IPS DF 19.7 (cell line): ENCODE results near the gene NAT9.

Experiments used
- DNase-seq: peaks from one replicate; pipeline ENCODE4 v3.0.0-alpha.2; 2013; ENCODE audit warnings: low read depth, low spot score

NAT9 gene

GRCh38 chr17:74776044-74776962, at the start of gene NAT9:
TSS of gene NAT9 (minus strand) at chr17:74776345. CDS start at chr17:74775698, 647 bp downstream.
- DNase-seq = peak; percentile 95

DNA sequence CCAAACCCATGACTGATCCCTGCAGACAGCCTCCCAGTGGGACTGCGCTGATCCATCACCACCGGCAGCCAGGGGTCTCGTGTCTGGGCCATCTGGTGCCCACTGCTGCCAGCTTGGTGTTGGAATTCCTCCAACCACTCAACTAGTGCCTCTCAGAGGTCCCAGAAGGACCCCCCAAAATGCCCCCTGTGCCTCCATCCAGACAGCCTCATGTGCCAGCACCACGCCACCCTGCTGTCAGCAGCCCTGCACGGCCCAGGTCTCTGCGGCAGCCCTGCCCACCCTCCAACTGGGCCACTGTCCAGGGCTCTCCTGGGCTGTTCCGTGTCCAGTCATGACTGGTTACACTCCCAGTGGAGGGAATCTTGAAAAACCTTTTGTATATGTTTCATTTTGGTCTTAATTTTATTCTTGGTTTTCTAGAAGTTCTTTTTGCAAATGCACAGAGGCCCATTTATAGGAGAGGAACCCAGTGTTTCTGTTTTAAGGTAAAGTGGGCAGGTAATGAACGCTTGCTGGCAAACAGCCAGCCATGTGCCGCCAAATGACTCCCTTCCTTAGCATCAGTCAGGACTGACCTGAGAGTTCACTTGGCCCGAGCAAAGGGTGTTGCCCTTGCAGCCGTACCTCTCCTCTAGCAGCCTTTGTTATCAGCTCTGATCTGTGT, 48.9 kb upstream of the NAT9 start:
- no peak for DNase-seq

GRCh38 chr17:74822939-74823367, 46.8 kb upstream of the NAT9 start:
- DNase-seq = no peak

GRCh38 chr17:74822335-74822938, 46.3 kb upstream of the NAT9 start:
- no peak for DNase-seq

DNA sequence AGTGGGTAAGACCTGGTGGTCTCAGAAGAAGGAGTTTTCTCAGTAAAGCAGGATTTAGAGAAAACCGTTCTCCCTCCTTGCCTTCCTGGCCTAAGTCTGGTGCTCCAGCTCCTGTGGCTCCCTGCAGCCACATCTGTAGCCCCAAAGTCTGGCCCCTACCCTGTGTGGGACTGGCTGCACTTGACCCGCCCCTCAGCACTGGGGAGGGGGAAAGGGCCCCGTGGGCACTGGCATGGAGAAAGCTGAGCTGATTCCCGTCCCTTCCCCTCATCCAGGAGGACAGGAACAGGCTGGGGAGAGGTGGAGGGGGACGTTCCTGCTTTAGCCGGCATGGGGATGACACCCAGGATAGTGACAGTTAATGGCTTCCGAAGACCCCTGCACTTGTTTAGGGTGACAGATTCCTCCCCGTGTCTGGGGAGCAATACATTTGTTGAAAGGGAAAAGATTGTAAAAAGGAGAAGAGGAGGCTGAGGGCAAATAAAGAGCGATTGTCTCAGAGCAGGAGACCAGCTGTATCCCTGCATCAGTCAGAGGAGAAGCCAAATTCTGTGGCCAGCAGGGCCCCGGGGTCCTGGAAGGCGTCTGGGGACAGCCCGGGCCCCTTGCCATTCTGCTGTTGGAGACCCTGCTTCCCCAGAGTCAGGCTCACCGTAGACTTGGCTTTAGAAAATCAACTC, 45.6 kb upstream of the NAT9 start:
- no peak for DNase-seq

GRCh38 chr17:74819801-74820436, 43.8 kb upstream of the NAT9 start:
- DNase-seq = no peak

- DNase-seq = no peak
These were observed 42.3 kb upstream of the NAT9 start for GRCh38 chr17:74818291-74818938.

DNA sequence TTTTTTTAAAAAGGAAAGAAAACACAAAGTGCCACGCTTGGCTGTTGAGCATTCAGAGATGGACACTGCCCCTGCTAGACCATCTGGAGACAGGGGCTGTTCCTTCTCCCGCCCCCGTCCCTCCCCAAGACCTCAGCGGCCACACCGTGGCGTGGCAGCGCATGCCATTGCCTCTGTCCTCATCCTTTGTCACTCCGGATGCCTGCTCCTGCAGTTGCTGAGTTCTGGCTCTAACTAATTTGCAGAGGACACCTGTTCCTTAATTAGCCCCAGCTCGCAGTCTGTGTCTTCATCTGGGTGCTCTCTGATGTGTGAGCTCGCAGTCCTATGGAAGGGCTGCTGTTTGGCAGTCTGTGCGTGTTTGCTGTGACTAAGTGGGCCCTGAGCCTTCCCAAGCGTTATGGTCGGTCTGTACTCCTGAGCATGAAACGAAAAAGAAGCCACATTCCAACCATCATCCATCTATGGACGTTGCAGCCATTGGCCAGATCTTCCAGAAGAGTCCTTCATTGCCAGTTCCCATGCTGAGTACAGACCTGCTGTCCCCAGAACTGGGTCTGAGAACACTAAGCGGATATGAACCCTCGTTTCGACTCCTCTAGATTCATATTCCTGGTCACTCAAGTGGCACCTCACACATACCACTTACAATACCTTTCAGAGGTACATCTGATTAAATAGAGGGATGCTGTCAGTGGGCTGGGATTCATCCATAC, 40.9 kb upstream of the NAT9 start:
- DNase-seq = no peak

- DNase-seq = no peak
These were observed 39.6 kb upstream of the NAT9 start for GRCh38 chr17:74815550-74816370.

GRCh38 chr17:74815067-74815466, 38.9 kb upstream of the NAT9 start:
- DNase-seq = no peak

DNA sequence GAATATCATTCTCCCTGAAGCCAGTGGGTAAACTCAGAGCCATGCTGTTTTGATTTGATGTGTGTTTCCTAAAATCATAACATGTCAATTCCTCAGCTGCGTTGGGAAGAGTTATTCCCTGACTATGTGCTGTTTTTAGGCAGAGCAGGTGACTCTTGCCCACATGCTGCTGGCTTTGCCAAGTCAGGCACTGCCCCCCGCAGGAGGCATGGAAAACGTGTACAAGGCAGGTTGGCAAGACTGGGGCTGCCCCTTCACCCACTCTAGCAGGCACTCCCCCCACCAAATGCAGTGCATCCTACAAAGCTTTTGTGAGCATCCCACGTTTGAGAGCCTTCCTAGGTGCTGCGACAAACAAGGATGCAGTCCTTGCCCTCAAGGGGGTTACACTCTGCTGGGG, 38.3 kb upstream of the NAT9 start:
- DNase-seq = no peak

- no peak for DNase-seq
These were observed 36.2 kb upstream of the NAT9 start for GRCh38 chr17:74812109-74813009.

DNA sequence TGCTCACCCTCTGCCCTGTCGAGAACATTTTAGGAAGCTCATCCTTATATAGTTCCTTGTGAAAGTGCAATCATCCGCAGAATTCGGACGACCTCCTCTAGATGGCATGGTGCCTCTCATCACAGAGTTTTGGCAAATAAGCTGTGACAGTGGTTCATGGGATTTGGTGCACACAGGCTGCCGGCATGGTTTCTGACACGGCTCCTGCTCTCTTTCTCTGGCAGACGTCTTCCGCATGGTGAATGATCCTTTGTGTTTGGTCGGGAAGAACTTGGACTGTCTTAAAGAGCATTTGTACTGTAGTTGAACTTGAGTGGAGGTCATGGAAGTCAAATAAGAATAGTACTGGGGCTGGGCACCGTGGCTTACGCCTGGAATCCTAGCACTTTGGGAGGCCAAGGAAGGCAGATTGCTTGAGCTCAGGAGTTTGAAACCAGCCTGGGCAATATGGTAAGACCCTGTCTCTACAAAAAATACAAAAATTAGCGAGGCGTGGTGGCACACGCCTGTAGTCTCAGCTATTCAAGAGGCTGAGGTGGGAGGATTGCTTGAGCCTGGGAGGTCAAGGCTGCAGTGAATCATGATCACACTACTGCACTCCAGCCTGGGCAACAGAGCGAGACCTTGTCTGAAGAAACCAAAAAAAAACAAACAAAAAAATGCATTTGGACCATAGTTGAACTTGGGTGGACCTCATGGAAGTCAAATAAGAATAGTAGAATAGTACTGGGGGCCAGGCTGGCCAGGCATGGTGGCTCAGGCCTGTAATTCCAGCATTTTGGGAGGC, 34.7 kb upstream of the NAT9 start:
- DNase-seq = no peak

DNA sequence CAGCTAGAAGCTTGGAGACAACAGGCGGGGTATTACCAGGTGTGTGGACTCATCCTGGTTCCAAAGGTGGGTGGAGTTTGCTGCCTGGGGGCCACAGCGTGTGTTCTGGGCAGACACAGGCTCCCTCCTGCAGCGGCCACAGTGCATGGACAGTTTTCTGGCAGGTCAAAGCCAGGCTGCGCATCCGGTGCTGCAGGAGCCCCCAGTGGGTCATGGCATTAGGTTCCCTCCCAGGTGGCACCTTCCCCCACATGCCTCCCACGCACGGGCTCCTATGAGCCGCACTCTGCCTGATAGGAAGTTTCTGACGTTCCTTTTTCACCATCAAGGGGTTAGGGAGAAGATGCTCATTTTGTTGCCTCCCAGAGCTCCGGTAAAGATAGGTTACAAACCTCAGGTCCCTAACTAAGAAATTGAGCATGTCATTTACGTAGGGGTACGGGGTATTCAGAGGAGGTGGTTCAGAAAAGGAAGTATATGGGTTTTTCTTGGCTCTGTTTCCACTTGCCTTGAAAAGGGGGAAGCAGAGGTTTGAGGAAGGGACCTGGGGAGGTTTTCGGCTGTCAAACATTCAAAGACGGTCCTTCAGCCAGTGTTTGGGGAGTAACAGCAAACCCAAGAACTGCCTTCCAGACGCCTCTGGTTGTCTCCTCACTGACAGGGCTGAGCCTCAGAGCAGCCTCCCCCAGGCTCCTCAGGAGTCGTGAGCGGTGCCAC, 32.7 kb upstream of the NAT9 start:
- DNase-seq = no peak

- DNase-seq = no peak
These were observed 31.8 kb upstream of the NAT9 start for GRCh38 chr17:74807925-74808324.

GRCh38 chr17:74807441-74807840, 31.3 kb upstream of the NAT9 start:
- DNase-seq = no peak

- DNase-seq = no peak
These were observed 30.2 kb upstream of the NAT9 start for GRCh38 chr17:74806334-74806733.
